GM21717 (cell line): ENCODE data around the gene UVSSA.

ENCODE experiments used
- ATAC-seq: cut with Tn5 transposase; IDR thresholded peaks from one replicate; pipeline ENCODE4 v1.9.1; 2021; ENCODE audit warnings: mild to moderate bottlenecking, moderate library complexity; ENCODE audit not compliant: unreplicated experiment

UVSSA gene

GRCh38 chr4:1346781-1347409 lies at the start of gene UVSSA:
UVSSA (plus strand) TSS chr4:1347208; CDS start chr4:1348092, 884 bp downstream.
- ATAC-seq, result peak; percentile 88

GRCh38 chr4:1297456-1298325 lies 49.3 kb upstream of the UVSSA start:
- ATAC-seq, result no peak

GRCh38 chr4:1298461-1298860 lies 48.5 kb upstream of the UVSSA start:
- ATAC-seq, result no peak

- ATAC-seq, result no peak
Measured at GRCh38 chr4:1299301-1299860, 47.6 kb upstream of the UVSSA start.

GRCh38 chr4:1300466-1301455 lies 46.2 kb upstream of the UVSSA start:
- no peak for ATAC-seq

- no peak for ATAC-seq
Measured at GRCh38 chr4:1302159-1302558, 44.8 kb upstream of the UVSSA start.

- ATAC-seq, result no peak
Measured at GRCh38 chr4:1305261-1305711, 41.7 kb upstream of the UVSSA start.

- ATAC-seq, result no peak
Measured at GRCh38 chr4:1305781-1306455, 41.1 kb upstream of the UVSSA start.

GRCh38 chr4:1307951-1308735 lies 38.9 kb upstream of the UVSSA start:
- no peak for ATAC-seq

- no peak for ATAC-seq
Measured at GRCh38 chr4:1309261-1310010, 37.6 kb upstream of the UVSSA start.

- no peak for ATAC-seq
Measured at GRCh38 chr4:1310031-1310795, 36.8 kb upstream of the UVSSA start.

- no peak for ATAC-seq
Measured at GRCh38 chr4:1310796-1311631, 36.0 kb upstream of the UVSSA start.

GRCh38 chr4:1312821-1313640 lies 34.0 kb upstream of the UVSSA start:
- ATAC-seq, result no peak

- no peak for ATAC-seq
Measured at GRCh38 chr4:1315306-1315705, 31.7 kb upstream of the UVSSA start.

- no peak for ATAC-seq
Measured at GRCh38 chr4:1315836-1316536, 31.0 kb upstream of the UVSSA start.
